ENCODE measurements around the gene NOC3L.
"Not testable (repeated sequence)": the region's sequence is repeated elsewhere in the genome, so short reads cannot be mapped to it uniquely, and the experiment has no call there.

Gene NOC3L

GRCh38 chr10:94361171-94361794, 1.5 kb downstream of the NOC3L start:
- DNase-seq: peak; percentile 44

- no peak for DNase-seq
These were observed 4.3 kb downstream of the NOC3L start for GRCh38 chr10:94358480-94358879.

GRCh38 chr10:94357193-94357592, 5.5 kb downstream of the NOC3L start:
- no peak for DNase-seq

DNA sequence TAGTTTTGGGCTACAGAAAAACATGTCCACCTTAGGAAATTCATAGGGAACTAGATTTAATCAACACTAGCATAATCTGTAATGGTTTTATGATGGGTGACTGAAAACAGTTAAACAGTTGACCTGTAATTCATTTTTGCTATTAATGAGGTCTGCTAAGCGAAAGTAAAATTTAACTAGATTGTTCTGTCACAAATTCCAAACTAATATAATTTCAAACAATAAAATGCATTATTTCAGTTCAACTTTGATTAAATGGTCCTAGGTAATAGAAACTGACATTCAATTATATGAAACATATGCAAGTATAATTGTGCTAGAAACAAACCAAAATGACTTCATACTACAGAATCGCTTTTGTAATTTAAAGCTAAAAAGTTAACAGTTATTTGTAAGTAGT, 6.9 kb downstream of the NOC3L start:
- DNase-seq: no peak

GRCh38 chr10:94353336-94353735, 9.4 kb downstream of the NOC3L start:
- DNase-seq: no peak

DNA sequence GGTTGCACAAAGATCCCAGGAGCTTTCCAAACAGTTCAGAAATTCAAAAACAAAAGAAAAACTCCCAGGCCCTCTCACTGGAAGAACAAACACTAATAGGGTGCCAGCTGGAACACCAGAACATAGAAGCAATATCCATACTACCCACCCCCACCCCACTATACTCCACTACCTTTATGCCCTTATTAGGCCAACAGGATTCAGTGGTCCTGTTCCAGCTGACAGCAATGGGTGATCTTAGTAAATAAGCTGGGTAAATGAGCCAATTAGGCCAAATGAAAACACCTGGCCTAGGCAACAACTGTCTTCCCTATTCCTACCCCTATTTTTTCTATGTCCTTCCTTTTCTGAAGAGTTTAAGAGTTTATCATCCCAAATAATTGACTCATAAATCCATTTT, 11.7 kb downstream of the NOC3L start:
- DNase-seq: no peak

DNA sequence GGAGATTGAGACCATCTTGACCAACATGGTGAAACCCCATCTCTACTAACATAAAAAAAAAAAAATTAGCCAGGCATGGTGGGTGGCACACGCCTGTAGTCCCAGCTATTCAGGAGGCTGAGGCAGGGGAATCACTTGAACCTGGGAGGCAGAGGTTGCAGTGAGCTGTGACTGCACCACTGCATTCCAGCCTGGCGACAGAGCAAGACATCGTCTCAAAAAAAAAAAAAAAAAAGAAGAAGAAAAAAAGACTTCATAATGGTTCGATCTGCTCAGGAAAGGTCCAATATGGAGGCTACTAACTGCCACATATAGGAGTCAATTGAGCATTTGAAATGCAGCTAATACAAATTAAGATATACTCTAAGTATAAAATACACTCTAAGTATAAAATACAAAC, 12.2 kb downstream of the NOC3L start:
- DNase-seq: not testable (repeated sequence)

GRCh38 chr10:94349327-94349726, 13.4 kb downstream of the NOC3L start:
- no peak for DNase-seq

DNA sequence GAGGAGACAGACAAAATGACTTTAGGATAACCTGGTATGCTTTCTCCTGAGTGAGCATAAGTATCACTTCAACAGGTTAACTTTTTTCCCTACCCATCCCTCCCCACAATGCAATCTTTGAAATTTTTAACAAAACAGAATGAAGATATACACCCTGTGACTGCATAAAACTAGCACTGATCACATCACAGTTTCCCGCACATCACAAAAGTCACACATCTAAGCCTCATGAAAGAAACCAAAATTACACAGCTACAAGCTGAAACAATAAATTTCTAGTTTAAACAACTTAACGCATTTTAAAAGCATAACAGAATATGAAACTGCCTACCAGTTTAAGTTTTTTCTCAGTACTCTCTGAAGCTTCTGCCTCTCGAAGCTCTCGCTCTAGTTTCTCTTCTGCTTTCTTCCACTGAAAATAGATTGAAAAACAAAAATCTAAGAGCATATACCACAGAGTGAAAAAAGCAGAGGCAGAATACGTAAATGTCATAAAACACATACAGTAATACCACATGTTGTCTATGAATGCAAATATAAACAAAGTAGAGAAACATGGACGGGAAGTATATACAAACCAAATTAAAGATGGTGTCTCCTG, 18.1 kb downstream of the NOC3L start:
- no peak for DNase-seq

DNA sequence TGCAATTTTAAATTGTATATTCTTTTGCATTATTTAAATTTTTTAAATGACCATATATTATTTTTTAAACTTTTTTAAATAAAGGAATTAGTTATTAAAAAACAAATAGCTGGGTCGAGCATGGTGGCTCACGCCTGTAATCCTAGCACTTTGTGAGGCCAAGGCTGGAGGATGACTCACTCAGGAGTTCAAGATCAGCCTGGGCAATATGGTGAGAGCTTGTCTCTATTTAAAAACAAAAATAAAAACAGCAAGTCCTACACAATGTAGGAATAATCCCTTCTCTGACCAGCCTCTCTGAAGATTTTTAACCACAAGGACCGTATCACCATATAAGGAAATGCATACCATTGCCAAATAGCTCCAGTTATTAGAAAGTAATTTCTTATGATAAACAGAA, 19.6 kb downstream of the NOC3L start:
- DNase-seq: no peak

- DNase-seq: no peak
These were observed 27.9 kb downstream of the NOC3L start for GRCh38 chr10:94334857-94335256.

- no peak for DNase-seq
These were observed 29.7 kb downstream of the NOC3L start for GRCh38 chr10:94333051-94333450.

DNA sequence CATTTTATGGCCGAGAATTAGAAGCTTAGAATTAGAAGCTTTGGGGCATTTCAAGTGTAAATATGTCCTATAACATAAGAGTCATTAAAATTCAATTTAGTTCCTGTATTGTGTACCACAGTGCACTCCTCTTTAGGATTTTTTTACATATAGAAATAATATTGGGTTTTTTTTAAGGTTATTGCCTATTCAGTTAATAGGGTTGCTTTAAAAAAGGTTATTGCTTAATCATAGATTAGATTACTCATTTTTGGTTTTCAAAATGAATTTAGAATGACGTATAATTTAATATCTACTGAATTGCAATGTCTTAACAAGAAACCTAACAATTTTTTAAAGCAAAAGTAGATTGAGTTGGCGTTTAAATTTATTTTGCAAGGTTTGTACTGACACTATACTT, 34.1 kb downstream of the NOC3L start:
- DNase-seq: no peak

DNA sequence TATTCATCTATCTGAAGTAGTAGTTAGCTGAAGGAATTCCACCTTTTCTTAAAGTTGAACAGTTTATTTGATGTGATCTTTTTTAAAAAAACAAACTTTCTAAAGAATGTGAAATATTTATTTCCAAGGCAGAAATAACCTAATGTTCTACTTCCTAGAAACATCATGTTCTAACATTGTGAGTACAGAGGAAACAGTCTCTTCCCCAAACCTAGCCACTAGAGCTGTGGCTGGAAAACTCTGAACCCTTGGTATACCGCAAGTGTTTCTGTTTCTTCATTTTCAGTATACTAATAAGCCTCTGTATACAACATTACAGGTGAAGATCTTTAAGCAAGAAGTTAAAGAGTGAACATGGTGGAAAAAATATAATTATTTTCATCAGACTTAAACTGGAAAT, 35.1 kb downstream of the NOC3L start:
- no peak for DNase-seq

DNA sequence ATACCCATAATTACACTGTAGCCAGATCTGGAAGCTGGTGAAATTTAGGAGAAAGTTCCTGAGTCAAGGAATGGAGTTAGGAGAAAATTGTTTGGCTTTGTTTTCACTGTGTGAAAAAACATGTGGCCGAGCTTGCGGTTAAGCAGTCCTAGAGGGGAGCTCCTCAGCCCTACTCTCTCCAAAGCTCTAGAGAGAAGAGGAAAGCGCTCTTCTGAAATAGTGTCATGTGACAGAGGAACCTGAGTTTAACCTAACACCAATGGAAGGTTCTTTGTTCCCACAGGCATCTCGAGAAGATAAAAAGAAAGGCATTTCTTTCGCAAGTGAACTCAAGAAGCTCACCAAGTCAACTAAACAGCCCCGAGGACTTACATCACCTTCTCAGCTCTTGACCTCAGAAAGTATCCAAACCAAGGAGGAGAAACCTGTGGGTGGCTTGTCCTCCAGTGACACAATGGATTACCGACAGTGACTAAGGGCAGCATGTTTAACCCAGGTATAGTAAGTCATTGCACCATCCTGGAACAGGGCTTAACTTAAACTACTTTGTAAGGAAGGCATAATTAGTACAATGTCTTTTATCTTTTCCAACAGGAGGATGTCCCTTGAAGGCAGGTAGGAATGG, 38.0 kb downstream of the NOC3L start:
- no peak for DNase-seq

GRCh38 chr10:94320285-94320914, 42.3 kb downstream of the NOC3L start:
- peak; percentile 55 for DNase-seq

- no peak for DNase-seq
These were observed 46.2 kb downstream of the NOC3L start for GRCh38 chr10:94316560-94316959.

- no peak for DNase-seq
These were observed 46.7 kb downstream of the NOC3L start for GRCh38 chr10:94315975-94316464.

- no peak for DNase-seq
These were observed 47.7 kb downstream of the NOC3L start for GRCh38 chr10:94315024-94315451.

DNA sequence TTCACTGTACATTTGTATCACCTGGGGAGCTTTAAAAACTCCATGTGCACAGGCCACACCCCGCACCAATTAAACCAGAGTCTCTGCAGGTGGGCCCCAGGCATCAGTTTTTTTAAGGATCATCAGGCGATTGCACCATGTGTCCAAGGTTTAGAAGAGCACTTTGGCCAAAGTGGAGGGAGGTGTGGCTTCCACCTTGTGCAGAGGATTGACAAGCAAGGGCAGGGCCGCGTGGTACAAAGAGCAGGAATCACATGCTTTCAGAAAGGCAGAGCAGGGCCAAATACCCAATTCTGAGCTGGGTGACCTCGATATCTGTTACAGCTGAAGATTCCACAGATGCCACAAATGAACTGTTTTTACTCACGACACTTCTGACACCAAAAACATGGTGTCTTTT, 52.4 kb downstream of the NOC3L start:
- no peak for DNase-seq

DNA sequence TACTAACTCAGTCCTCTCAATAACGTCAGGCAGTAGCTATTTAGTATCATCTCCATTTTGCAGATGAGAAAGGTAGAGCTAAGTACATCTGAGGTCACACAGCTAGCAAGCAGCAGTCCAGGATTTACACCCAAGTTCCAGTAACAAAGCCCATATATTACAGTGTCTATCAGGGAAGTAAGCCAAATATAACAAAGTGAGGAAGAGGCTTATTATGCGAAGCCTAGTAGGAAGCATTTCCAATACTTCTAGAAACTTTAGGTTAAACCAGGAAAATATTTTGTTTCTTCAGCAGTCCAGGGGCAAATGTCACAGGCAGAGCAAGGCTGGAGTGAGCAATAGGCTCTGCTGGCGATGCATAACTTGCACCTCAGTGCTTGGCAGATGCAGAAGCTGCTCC, 53.9 kb downstream of the NOC3L start:
- DNase-seq: no peak

- no peak for DNase-seq
These were observed 55.6 kb downstream of the NOC3L start for GRCh38 chr10:94307046-94307615.

DNA sequence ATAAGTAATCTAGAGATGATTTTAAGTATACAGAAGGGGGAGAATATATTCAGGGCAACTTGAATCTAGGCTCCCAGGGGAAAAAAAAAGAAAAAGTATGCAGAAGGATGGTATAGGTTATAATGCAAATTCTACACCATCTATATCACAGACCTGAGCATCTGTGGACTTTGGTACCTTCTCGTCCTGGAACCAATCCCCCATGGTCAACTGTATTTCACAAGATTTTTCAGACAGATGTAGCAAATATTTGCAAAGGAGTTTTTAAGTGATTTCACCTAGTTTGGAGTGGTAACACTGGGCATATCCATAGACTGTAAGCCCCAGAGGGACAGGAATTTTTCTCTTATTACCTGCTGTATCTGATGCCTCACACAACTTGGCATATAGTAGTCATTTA, 58.8 kb downstream of the NOC3L start:
- no peak for DNase-seq

DNA sequence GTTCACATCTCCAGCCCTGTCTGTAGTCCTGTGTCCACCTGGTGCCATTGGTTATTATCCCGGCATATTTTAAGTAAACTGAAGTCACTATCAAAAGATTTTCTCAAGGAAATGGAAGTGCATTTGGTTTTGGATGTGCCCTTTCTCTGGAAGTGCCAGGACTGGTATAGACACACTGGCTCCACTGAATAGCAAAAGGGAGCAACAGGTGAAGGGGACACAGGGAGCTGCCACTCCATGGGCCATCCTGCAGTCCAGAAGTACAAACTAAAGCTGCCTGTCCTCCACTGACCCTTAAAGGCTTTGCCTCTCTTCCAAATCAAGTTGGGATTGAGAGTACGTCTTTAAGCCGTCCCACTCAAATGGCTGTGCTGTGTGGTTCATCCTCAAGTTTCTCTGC, 62.7 kb downstream of the NOC3L start:
- DNase-seq: no peak
